H1 (cell line): ENCODE results near the gene FGF5. TPM values are rescaled to one million over a fixed set of nuclear protein-coding genes. Genes with fewer than 3 reads are reported as not detected.

ENCODE experiments used
- CTCF ChIA-PET: fragments of 300-600 bp; sonication (Branson Sonifier 250); formaldehyde crosslinking; loops from one replicate; lab custom pipeline; 2021; ENCODE audit not compliant: partially characterized antibody; lab: Charles Lee
- POLR2A ChIA-PET: fragments of 300-600 bp; sonication (Branson Sonifier 250); formaldehyde crosslinking; loops from one replicate; lab custom pipeline; 2021; ENCODE audit warnings: inconsistent platforms; ENCODE audit not compliant: partially characterized antibody; lab: Charles Lee
- DNase-seq, 2 experiments: peaks; one replicate each; pipeline versions ENCODE4 v3.0.0 to v3.0.0-alpha.2; 2010 to 2022; ENCODE audit warnings: low spot score in 2 of 2, low read depth in 1 of 2, mixed read lengths in 1 of 2
- FAIRE-seq: peaks from 2 replicates; lab custom pipeline; 2011; peaks lifted over from hg19 to GRCh38; lab: Jason Lieb, UNC
- H2AFZ ChIP-seq: 2 replicates; pipeline ENCODE4 v1.8.1; 2012; ENCODE audit warnings: low read length, inconsistent platforms
- H2AK5ac ChIP-seq: 2 replicates; pipeline ENCODE4 v1.6.1; 2013; ENCODE audit warnings: low read depth, low read length
- H2BK120ac ChIP-seq: replicated peaks from 2 replicates; pipeline ENCODE3; 2013; ENCODE audit warnings: low read depth, low read length, inconsistent platforms
- H2BK12ac ChIP-seq: 2 replicates; pipeline ENCODE4 v1.6.1; 2013; ENCODE audit warnings: low read depth, low read length
- H2BK15ac ChIP-seq: 2 replicates; pipeline ENCODE4 v1.6.1; 2013; ENCODE audit warnings: low read length
- H2BK20ac ChIP-seq: 2 replicates; pipeline ENCODE4 v1.6.1; 2013; ENCODE audit warnings: low read length
- H2BK5ac ChIP-seq: 2 replicates; pipeline ENCODE4 v1.6.1; 2013; ENCODE audit warnings: low read depth, low read length
- H3K14ac ChIP-seq: 2 replicates; pipeline ENCODE4 v1.6.1; 2013; ENCODE audit warnings: inconsistent platforms; ENCODE audit not compliant: insufficient read length
- H3K18ac ChIP-seq: 2 replicates; pipeline ENCODE4 v1.6.1; 2013; ENCODE audit warnings: low read length; ENCODE audit errors: extremely low read depth
- H3K23ac ChIP-seq: 2 replicates; pipeline ENCODE4 v1.6.1; 2013; ENCODE audit warnings: inconsistent platforms; ENCODE audit not compliant: insufficient read length
- H3K23me2 ChIP-seq: 2 replicates; pipeline ENCODE4 v1.6.1; 2013; ENCODE audit warnings: low read depth, low read length
- H3K27ac ChIP-seq: 2 replicates; pipeline ENCODE4 v1.6.1; 2011; ENCODE audit warnings: low read depth, low read length, inconsistent platforms
- H3K27me3 ChIP-seq, 4 experiments: replicated peaks in 1 of 4; 1 replicate in 1 of 4; 2 replicates in 3 of 4; pipeline versions ENCODE4 v1.6.1 to v1.8.1; 2011 to 2013; ENCODE audit warnings: low read length in 3 of 4, mild to moderate bottlenecking in 3 of 4, inconsistent platforms in 2 of 4, mixed read lengths in 2 of 4, moderate library complexity in 1 of 4; ENCODE audit not compliant: control insufficient read depth in 3 of 4, insufficient read depth in 3 of 4; ENCODE audit errors: extremely low read depth in 1 of 4
- H3K36me3 ChIP-seq, 4 experiments: 2 replicates each; pipeline versions ENCODE4 v1.6.1 to v1.8.1; 2011 to 2013; ENCODE audit warnings: mild to moderate bottlenecking in 4 of 4, low read length in 3 of 4, moderate library complexity in 2 of 4, control low read depth in 1 of 4, inconsistent platforms in 1 of 4; ENCODE audit not compliant: insufficient read depth in 4 of 4, control insufficient read depth in 2 of 4
- H3K4ac ChIP-seq: replicated peaks from 2 replicates; pipeline ENCODE3; 2013; ENCODE audit warnings: low read length, low read depth, mixed read lengths, inconsistent platforms; ENCODE audit not compliant: insufficient read length
- H3K4me1 ChIP-seq, 4 experiments: replicated peaks in 1 of 4; 1 replicate in 1 of 4; 2 replicates in 3 of 4; pipeline versions ENCODE4 v1.6.1 to v1.8.1; 2011 to 2013; ENCODE audit warnings: low read length in 3 of 4, inconsistent platforms in 2 of 4, mixed read lengths in 1 of 4; ENCODE audit not compliant: insufficient read depth in 4 of 4, control insufficient read depth in 3 of 4
- H3K4me2 ChIP-seq, 2 experiments: 2 replicates each; pipeline versions ENCODE4 v1.6.1 to v1.8.1; 2011 to 2013; ENCODE audit warnings: low read depth in 2 of 2, low read length in 2 of 2, control low read depth in 1 of 2, inconsistent platforms in 1 of 2, mild to moderate bottlenecking in 1 of 2; ENCODE audit not compliant: insufficient read depth in 1 of 2
- H3K4me3 ChIP-seq, 4 experiments: fragments of 200-600, 300-600 bp in 1 of 4; sonication (generic), shearing (Covaris generic), sonication (Bioruptor Twin) in 1 of 4; 2 replicates each; pipeline versions ENCODE4 v1.5.1 to v1.8.1; 2011 to 2016; ENCODE audit warnings: low read length in 4 of 4, low read depth in 3 of 4, control low read depth in 2 of 4, inconsistent platforms in 2 of 4, mild to moderate bottlenecking in 2 of 4, mixed read lengths in 1 of 4, moderate library complexity in 1 of 4; ENCODE audit not compliant: insufficient read depth in 2 of 4; ENCODE audit errors: extremely low read depth in 1 of 4
- H3K56ac ChIP-seq: replicated peaks from 2 replicates; pipeline ENCODE3; 2013; ENCODE audit warnings: low read depth, mild to moderate bottlenecking, mixed read lengths, low read length, inconsistent platforms; ENCODE audit not compliant: insufficient read length
- H3K79me1 ChIP-seq: 2 replicates; pipeline ENCODE4 v1.6.1; 2013; ENCODE audit warnings: low read depth, low read length, control low read depth
- H3K79me2 ChIP-seq, 2 experiments: 2 replicates each; pipeline versions ENCODE4 v1.6.1 to v1.8.1; 2012 to 2013; ENCODE audit warnings: low read length in 2 of 2, mild to moderate bottlenecking in 2 of 2, inconsistent platforms in 1 of 2; ENCODE audit not compliant: insufficient read depth in 2 of 2, control insufficient read depth in 1 of 2
- H3K9ac ChIP-seq, 4 experiments: replicated peaks in 1 of 4; 1 replicate in 1 of 4; 2 replicates in 3 of 4; pipeline versions ENCODE4 v1.6.1 to v1.8.1; 2011 to 2013; ENCODE audit warnings: low read depth in 3 of 4, low read length in 3 of 4, control low read depth in 2 of 4, mild to moderate bottlenecking in 2 of 4, moderate library complexity in 2 of 4, inconsistent platforms in 1 of 4; ENCODE audit errors: extremely low read depth in 1 of 4
- H3K9me3 ChIP-seq, 2 experiments: 2 replicates each; pipeline versions ENCODE4 v1.6.1 to v1.8.1; 2012 to 2013; ENCODE audit warnings: mild to moderate bottlenecking in 2 of 2, moderate library complexity in 2 of 2, control low read depth in 1 of 2, inconsistent platforms in 1 of 2, low read depth in 1 of 2, low read length in 1 of 2, mixed read lengths in 1 of 2; ENCODE audit not compliant: insufficient read depth in 2 of 2
- H4K20me1 ChIP-seq, 2 experiments: replicated peaks in 1 of 2; 2 replicates each; pipeline versions ENCODE3 to v1.8.1; 2011 to 2013; ENCODE audit warnings: inconsistent platforms in 2 of 2, low read length in 2 of 2, mild to moderate bottlenecking in 1 of 2; ENCODE audit not compliant: insufficient read depth in 2 of 2, control insufficient read depth in 1 of 2
- H4K5ac ChIP-seq: 2 replicates; pipeline ENCODE4 v1.6.1; 2013; ENCODE audit warnings: low read length, low read depth, mixed read lengths, inconsistent platforms; ENCODE audit not compliant: insufficient read length
- H4K8ac ChIP-seq: 2 replicates; pipeline ENCODE4 v1.8.0; 2013; ENCODE audit warnings: mild to moderate bottlenecking, moderate library complexity, low read length, inconsistent platforms; ENCODE audit not compliant: insufficient read depth; ENCODE audit errors: extremely low read depth
- H4K91ac ChIP-seq: replicated peaks from 2 replicates; pipeline ENCODE3; 2013; ENCODE audit warnings: low read length, mixed read lengths, inconsistent platforms; ENCODE audit not compliant: insufficient read length
- BACH1 ChIP-seq: IDR thresholded peaks from 2 replicates; pipeline ENCODE4 v1.6.1; 2012; ENCODE audit warnings: low read length, improper control_type of control experiment
- CREB1 ChIP-seq: IDR thresholded peaks from 2 replicates; pipeline ENCODE4 v1.6.1; 2012; ENCODE audit warnings: inconsistent platforms
- CTBP2 ChIP-seq: IDR thresholded peaks from 2 replicates; pipeline ENCODE4 v1.7.0; 2011; ENCODE audit warnings: borderline replicate concordance, mild to moderate bottlenecking, moderate library complexity, mixed read lengths, low read length; ENCODE audit not compliant: insufficient read depth, insufficient read length
- EGR1 ChIP-seq: IDR thresholded peaks from 2 replicates; pipeline ENCODE4 v1.6.1; 2011; ENCODE audit warnings: low read depth, low read length, borderline replicate concordance
- GTF2F1 ChIP-seq: IDR thresholded peaks from 2 replicates; pipeline ENCODE4 v1.6.1; 2012; ENCODE audit warnings: low read depth, low read length, improper control_type of control experiment, borderline replicate concordance
- JUN ChIP-seq: IDR thresholded peaks from 2 replicates; pipeline ENCODE4 v1.6.1; 2011; ENCODE audit warnings: low read depth, mild to moderate bottlenecking, improper control_type of control experiment, low read length
- KDM5A ChIP-seq: fragments of 200-600 bp; IDR thresholded peaks from 2 replicates; pipeline ENCODE4 v1.7.1; 2012; ENCODE audit warnings: mild to moderate bottlenecking, low read length, inconsistent platforms, mixed read lengths
- NRF1 ChIP-seq: IDR thresholded peaks from 2 replicates; pipeline ENCODE4 v1.6.1; 2011; ENCODE audit warnings: mild to moderate bottlenecking, low read depth, low read length, improper control_type of control experiment
- RFX5 ChIP-seq: IDR thresholded peaks from 2 replicates; pipeline ENCODE4 v1.6.1; 2011; ENCODE audit warnings: low read depth, low read length, improper control_type of control experiment, borderline replicate concordance
- SAP30 ChIP-seq: fragments of 300-600 bp; sonication (generic); IDR thresholded peaks from 2 replicates; pipeline ENCODE4 v1.7.1; 2012; ENCODE audit warnings: low read length, moderate library complexity, mild to moderate bottlenecking, inconsistent platforms; ENCODE audit not compliant: insufficient read depth, insufficient replicate concordance
- SP1 ChIP-seq: IDR thresholded peaks from 2 replicates; pipeline ENCODE4 v1.6.1; 2011; ENCODE audit warnings: low read depth, low read length
- SUZ12 ChIP-seq: fragments of 200-600 bp; sonication (generic); IDR thresholded peaks from 2 replicates; pipeline ENCODE4 v1.6.1; 2012; ENCODE audit warnings: mild to moderate bottlenecking, inconsistent platforms, low read length, moderate library complexity, mixed read lengths
- WGBS, 2 experiments: shearing (Covaris generic) in 1 of 2; methylation state at CpG; one replicate each; pipeline versions ENCODE4 v1.1.6 to v1.1.7; 2013 to 2015; ENCODE audit warnings: low lambda C conversion rate in 2 of 2, mixed read lengths in 2 of 2, inconsistent platforms in 1 of 2, low coverage in 1 of 2, missing lambda C conversion rate in 1 of 2; ENCODE audit not compliant: insufficient replicate concordance in 2 of 2, insufficient coverage in 1 of 2, insufficient read length in 1 of 2; ENCODE audit errors: extremely low coverage in 1 of 2, missing lambda C conversion rate in 1 of 2; 5-methylcytosine and 5-hydroxymethylcytosine counted together
- polyA plus RNA-seq, 7 experiments: library from polyadenylated mRNA; depleted of rRNA in 3 of 7; stranded (reverse) in 5 of 7; unstranded in 2 of 7; fragments of >200 nt in 5 of 7; fragments of 200-250 nt in 2 of 7; gene quantifications; 1 replicate in 5 of 7; 2 replicates in 1 of 7; 4 replicates in 1 of 7; pipeline versions ENCODE4 v1.2.1 to v1.2.3, GENCODE V29; 2011 to 2013; ENCODE audit warnings: missing spikeins in 2 of 7, mixed read lengths in 2 of 7
- total RNA-seq: library from RNA; stranded (reverse); fragmentation: NEBNext Ultra II Directional; extraction: Animal tissue kit (Norgen Biotek cat#: 25700); gene quantifications from 2 replicates; pipeline ENCODE4 v1.2.1, GENCODE V29; 2021

FGF5 gene
- total and polyA plus RNA-seq, 2 of the 8 experiments (the other 6 are each of a cell fraction or from before 2014, with no cell fraction given), result not detected

GRCh38 chr4:80259817-80260216, 6.6 kb upstream of the FGF5 start:
- Histone ChIP-seq H3K27me3 (peaks cover 32 to 42% (median 36%) of the 10 kb centered on the region in 4 experiments), H3K14ac (no peak overlapping the region), H3K23ac (no peak overlapping the region), H3K4ac (no peak overlapping the region), H3K9ac (no peak overlapping the region), H4K5ac (no peak overlapping the region), H3K79me2 (no peaks in the 10 kb centered on the region), H3K56ac (no peak overlapping the region), H4K20me1 (peaks cover 6 to 11% of the 10 kb centered on the region in 2 experiments), H3K4me2 (no peak overlapping the region), H2AFZ (no peak overlapping the region), H3K23me2 (peaks cover 3% of the 10 kb centered on the region; the same call in 1 of the 2 replicates), H2BK120ac (no peak overlapping the region), H3K27ac (no peak overlapping the region), H3K79me1 (no peaks in the 10 kb centered on the region), H3K4me1 (peaks cover 0 to 4% (median 3%) of the 10 kb centered on the region in 4 experiments; a peak in 3 of 7 replicates), H3K18ac (no peak overlapping the region), H3K9me3 (no peaks in the 10 kb centered on the region), H2BK20ac (no peak overlapping the region), H3K36me3 (no peaks in the 10 kb centered on the region; a peak in 2 of 8 replicates), H4K8ac (no peak overlapping the region), H4K91ac (no peak overlapping the region), H3K4me3 (no peak overlapping the region), H2BK12ac (no peak overlapping the region), H2AK5ac (no peak overlapping the region), H2BK5ac (no peak overlapping the region), H2BK15ac (no peak overlapping the region)
- CTCF ChIA-PET, result interaction anchor here (0.7 to 1.2 kb wide), 3 partner anchors 10 to 44 kb away, joined by 3 to 4 read pairs (median 3); no protein-coding TSS in a partner anchor
- DNase-seq, result no peak
- 84% methylated on average over 3 of the region's 3 CpGs; no CpG with 5 or more reads in 1 of the 2 experiments for WGBS, 2 experiments
- FAIRE-seq, result no peak
- POLR2A ChIA-PET, result interaction anchor here (0.6 kb wide), 1 partner anchor 1265 kb away, joined by 3 read pairs; no protein-coding TSS in a partner anchor
- TF ChIP-seq SP1, result no peak
- TF ChIP-seq EGR1, result no peak
- TF ChIP-seq CTBP2, result no peak
- TF ChIP-seq NRF1, result no peak
- TF ChIP-seq JUN, result no peak
- no peak for TF ChIP-seq CREB1
- TF ChIP-seq SUZ12, result no peak
- TF ChIP-seq SAP30, result no peak
- no peak for TF ChIP-seq KDM5A
- TF ChIP-seq RFX5, result no peak
- TF ChIP-seq BACH1, result no peak
- TF ChIP-seq GTF2F1, result no peak
